Endometrial microvascular endothelial cells (primary cell): Measurements from ENCODE around the gene ARHGAP4. TPM values are rescaled to one million over a fixed set of nuclear protein-coding genes. Genes with fewer than 3 reads are reported as not detected.

Source experiments
- in situ Hi-C: cut with HindIII; loops from 2 replicates; pipeline ENCODE4 v1.10.0; 2017; ENCODE audit warnings: low sequenced_read_pairs, low pct_unique_long_range_greater_than_20kb; ENCODE audit errors: inconsistent ontology term
- total RNA-seq: library from RNA; depleted of rRNA; stranded (reverse); fragments of >200 nt; gene quantifications from one replicate; pipeline ENCODE4 v1.2.3, GENCODE V29; 2015; ENCODE audit errors: inconsistent ontology term

ARHGAP4 gene
- total RNA-seq, 1 donor from 2014 or later = 15.4 TPM

DNA sequence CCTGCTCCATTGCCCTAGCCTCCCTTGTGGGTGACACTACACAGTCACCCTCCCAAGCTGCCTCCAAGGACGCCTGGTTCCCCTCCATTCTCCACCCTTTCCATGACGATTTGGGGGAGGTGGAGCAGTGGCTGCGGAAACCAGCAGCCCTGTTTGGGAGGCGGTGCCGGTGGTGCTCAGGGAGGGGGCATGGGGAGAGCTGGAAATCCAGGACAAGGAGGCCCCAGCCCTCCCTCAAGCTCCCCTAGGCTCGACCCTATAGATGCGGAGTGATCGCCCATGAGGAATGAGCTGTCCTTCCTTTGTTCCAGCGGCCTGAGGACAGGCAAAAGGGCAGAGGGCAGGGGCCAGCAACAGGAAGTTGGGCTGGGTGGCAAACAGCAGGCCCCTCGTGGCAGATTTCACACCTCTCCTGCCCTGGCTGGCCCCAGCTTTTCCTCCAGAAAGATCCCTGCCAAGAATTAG lies 22.0 kb upstream of the ARHGAP4 start:
- in situ Hi-C loops = no loop called here

DNA sequence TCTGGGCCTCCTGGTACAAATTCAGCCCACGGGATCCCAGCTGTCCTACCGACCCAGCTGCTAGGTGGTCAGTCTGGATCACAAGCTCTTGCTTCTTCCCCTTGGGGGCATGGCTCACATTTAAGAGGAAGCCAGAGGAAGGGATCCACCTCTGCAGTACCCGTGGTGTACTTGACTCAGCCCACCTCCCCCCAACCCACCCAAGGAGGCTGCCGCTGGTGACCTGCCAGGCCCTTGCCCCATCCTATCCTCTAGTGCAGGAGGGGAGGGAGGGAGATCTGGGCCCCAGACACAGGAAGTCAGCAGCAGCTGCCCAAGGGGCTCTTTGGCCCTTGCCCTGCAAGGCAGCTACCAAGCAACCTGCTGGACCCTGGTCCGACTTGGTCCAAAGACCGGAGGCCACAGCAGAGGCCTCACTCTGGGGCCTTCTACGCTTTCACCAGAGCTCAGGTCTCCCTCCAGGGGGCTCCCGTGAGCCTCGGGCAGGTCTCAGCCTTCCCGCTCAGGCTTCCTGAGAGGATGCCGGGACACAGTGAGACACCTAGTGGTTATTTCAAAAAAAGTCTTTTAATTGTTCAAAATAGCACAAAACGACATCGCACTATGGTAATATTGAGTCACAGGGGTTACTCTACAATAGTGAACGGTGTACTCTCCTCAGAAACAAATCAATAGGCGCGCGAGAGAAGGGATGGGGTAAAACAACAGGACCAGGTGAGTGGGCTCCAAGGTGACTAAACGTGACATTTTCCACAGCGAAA lies 21.1 kb upstream of the ARHGAP4 start:
- in situ Hi-C loops = no loop called here

DNA sequence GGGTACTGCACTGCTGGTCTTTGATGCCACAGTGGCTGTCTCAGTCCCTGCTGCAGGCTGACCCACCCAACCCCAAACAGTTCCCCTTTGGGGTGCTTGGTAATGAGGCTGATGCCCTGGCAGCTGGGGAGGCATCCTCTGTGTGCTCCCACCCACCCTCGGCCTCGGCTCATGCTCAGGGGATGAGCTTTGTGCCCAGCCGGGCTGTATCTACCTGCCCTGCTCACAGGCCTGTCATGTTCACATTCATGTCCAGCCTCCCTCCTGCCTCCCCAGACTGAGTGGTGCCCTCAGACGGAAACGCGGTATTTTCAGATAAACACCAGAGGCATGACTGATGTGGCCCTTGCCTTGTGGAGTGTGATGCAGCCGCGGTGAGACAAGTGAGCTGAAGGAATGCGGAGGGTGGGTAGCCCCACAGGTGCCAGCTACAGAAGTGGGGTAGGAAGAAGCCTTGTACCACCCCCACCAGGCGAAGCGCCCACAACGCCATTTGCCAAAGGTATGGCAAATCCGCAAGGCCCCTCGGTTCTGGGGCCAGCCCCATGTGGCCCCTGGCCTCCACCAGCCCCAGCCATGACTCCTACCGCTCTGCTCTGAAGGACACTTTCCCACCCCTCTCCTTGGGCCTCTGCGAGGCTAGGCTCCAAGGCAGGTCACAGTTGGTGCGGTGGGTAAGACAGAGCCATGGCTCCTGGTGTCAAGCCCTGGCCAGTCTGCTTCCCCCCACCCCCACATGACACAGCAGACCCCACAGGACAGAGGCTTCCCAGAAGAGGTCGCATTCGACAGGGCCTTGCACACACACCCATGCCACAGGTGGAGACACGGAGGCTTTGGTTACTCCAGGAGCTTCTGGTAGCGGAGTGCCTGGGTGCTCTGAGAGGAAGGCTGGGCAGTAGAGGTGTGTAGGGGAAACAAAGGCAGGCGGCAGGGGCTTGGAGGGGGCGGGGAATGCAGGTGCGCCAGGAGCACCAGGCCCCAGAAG lies 20.2 kb upstream of the ARHGAP4 start:
- in situ Hi-C loops = no loop called here

DNA sequence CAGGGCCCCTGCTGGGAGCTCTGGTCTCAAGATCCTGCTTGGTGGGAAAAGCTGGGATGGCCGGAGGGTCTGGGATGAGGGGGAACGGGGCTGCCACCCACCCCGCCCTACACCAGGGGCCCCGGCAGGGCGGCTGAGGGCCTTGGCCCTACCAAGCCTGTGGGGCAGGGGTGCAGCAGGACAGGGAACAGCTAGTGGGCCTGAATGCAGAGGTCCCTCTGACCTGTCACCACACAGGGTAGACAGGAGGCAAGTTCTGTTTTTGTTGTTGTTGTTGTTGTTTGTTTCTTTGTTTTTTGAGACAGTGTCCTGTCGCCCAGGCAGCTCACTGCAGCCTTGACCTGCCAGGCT lies 18.7 kb upstream of the ARHGAP4 start:
- in situ Hi-C loops = no loop called here

DNA sequence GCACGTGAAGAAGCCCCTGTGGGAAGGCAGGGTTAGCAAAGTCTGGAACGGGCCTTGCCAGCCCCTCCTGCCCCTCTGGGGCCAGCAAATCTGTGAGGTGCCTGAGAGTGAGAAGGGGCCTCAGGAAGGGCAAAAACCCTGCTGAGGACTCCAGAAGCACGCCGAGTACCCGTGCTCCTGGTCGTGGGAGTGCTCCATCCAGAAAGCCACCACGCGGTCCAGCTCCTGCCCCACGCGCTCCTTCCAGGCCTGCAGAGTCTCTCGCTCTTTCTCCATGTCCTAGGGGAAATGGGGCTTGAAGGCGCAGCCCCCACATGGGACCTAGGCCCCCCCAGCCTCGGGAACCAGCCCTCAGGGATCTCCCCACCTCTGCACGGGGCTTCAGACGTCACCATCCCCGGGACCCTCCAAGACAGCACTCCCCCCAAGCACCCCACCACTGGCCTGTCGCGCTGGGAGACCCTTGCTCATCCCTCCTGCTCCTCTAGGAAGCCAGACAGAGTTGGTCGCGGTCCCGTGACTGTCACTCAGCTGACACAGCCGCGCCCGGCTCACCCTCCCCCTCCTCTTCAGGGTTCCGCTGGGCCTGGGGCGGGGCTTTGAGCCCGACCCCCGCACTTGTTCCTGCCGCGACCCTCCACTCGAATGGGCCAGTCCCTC lies 18.2 kb upstream of the ARHGAP4 start, which contains the start of gene RENBP:
RENBP (minus strand) TSS at position 504 of the 660 bp plus-strand sequence; CDS start at position 471, 33 bp downstream.
- in situ Hi-C loops = no loop called here

DNA sequence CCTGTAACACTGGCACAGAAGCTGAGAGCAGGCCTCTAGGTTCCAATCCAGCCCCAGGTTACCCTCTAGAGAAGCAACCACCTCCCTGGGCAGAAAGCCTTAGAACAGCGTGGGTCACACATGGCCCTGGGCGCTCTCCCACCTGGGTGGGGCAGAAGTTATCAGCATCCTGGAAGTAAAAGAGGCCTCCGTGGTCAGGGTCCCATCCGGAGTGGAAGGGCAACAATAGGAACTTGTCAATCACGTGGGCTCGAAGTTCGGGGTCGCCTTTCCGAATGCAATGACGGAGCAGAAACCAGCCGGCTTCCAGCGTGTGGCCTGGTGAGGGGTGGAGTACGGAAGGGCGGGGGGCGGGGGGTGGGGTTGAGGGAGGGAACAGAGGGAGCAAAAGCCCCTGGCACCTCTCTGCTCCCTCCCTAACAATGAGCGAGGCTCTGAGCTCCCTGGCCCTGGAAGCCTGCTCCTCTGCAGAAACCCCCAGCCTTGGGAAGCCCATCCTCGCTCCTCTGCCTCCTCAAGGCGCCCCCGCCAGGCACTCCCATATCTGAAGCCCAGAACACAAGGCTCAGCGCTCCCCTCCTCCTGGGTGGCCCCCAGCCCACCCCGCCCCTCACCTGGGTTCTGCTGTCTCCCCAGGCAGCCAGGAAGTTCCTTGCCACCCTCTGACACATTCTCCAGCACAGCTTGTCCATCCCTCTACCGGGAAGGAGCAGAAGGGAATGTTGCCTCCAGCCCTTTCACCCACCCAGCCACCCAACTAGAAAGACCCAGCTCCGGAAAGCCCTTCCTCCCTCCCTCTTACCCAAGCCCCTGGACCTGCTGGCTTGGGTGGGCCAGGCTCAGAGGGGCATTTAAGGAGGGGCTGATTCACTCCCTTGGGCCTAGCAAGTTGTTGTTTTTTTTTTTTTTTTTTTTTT lies 15.5 kb upstream of the ARHGAP4 start:
- in situ Hi-C loops = no loop called here

DNA sequence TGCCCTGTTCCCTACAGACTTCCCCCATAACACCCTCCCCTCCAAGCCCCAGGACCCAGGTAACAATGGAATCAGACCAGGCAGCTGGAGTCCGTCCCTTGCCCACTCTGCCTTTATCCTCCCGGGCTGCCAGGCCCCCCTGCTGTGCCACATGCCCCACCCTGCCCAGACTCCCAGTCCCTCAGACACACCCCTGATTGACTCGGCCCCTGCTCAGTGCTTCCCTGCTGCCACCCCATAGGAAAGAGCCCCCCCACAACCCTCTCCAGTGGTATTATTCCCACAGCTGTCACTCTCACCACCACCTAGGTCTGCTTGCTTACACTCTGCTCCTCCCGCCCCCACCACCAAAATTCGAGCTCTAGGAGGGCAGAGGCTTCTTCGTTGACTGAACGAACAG lies 13.5 kb upstream of the ARHGAP4 start:
- in situ Hi-C loops = no loop called here

DNA sequence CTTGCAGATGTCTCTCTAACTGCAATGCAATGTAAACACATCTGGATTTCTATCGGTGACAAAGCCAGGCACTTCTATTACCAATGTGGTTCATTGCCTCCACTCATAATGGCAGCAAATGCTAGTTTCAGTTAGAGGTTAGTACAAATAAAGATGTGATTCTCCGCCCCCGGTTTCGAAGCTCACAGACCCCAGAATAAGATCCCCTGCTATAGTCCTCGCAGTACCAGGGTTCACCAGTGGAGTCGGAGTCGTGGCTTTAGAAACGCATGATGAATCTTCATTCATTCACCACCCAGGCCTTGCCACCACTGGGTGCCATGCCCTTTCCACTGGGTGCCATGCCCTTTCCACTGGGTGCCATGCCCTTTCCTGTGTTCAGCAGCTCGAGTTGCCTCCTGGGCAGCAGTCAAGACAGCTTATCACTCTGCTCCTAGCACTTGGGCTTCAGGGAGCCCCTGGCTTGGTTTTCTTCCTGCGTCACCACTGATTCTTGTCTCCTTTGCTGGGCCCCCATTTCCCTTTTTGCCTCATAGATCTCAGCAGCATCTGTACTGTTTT lies 12.2 kb upstream of the ARHGAP4 start:
- in situ Hi-C loops = no loop called here

DNA sequence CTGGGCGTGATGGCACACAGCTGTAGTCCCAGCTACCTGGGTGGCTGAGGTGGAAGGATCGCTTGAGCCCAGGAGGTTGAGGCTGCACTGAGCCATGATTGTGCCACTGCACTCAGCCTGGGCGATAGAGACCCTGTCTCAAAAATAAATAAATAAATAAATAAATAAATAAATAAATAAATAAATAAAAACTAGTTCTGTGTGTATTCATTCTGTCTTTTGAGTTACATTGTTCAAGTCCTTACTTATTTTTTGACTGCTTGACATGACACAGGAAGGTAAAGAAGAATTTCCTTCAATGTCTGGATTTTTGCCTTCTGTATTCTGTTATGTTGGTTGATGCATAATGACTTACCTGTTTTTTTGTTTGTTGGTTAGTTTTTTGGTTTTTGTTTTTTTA lies 11.0 kb upstream of the ARHGAP4 start:
- in situ Hi-C loops = no loop called here

DNA sequence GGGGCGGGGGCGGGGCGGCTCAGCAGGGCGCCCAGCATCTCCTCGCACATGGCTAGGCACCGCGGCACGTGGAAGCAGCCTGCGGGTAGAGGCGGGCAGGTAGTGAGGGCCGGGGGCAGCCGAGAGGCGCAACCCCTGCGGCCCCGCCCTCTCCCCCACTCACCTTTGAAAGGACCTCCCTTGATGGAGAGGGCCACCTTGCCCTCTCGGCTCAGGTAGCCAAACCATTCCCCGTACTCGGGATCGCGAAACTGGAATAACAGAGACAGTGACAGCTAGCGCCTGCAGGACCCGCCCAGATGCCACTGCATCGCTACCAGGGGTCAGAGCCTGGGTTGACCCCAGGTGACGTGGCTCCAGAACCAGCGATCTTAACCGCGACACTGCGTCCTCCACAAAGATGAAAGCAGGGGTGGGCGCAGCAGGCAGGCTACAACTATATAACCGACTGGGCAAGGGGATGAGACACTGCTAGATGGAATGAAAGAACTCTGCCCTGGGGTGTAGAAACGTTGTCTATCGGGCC lies 9.3 kb upstream of the ARHGAP4 start:
- in situ Hi-C loops = no loop called here

DNA sequence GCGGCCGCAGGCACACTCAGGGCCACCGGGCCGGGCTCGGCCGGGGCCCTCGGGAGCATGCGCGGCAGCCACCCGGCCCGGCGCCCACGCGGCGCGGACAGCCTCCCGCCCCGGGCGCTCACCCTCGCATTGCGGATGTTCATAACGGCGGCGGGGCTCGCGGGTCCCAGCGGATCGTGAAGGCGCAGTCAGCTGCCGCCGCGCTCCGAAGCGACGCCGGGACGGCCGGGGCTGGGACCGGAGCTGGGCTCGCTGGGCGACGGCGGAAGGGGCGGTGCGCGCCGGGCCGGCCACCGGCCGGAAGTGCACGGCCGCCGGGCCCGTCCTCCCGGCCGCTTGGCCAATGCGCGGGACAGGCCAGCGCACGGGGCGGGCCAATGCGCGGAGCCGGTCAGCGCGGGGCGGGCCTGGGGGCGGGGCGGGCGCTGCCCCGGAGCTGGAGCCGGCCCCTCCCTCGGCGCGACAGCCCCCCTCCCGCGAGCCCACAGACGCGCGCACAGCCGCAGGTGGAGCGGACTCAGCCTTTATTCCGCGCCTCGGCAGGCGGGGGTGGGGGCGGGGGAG lies 8.8 kb upstream of the ARHGAP4 start, which contains the start of gene NAA10:
NAA10 (minus strand) TSS at position 276 of the 564 bp plus-strand sequence; CDS start at position 143, 133 bp downstream.
- in situ Hi-C loops = no loop called here

DNA sequence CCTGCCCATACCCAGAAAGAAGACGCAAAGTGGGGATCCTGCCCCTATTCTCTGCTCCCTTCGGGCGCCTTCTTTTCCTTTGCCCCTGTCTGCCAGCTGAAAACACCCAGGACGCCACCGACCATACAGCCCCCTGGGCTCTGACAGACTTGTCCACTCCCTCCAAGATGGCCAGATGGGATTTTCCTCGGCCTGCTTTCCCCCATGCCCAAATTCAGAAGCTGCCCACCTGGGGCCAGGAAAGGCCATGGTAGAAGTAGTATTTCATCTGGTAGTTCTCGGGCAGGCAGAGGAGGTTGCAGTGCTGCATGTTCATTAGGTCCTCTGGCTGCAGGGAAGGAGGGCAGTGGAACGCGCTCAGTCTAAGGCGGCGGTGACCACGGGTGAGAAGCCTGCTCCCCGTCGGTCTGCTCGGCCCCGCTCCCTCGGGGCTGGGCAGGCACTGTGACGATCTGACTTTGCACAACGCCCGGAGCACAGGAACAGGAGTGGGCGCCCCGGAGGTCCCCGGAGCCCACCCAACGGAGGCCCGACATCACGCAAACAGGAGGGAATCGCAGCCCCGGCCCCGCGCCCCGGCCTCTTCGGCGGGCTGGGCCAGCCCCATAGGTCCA lies 8.2 kb upstream of the ARHGAP4 start:
- in situ Hi-C loops = no loop called here

DNA sequence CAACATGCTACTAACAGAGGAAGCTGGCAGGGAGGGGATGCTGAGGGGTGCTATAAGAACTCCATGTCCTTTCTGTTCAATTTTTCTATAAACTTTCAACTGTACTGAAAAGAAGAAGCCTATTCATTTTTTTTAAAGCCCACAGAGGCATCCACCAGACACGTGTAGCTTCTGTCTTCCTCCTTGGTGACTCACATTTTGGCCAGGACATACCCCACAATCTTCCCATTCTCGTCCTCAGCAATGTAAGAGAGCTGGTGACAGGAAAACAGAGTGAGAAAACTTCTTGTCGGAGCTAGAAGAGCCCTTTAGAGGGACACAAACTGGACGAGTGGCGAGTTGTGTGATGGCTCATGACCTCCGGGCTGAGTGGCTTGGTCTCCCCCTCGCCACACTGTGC lies 7.7 kb upstream of the ARHGAP4 start:
- in situ Hi-C loops = no loop called here

DNA sequence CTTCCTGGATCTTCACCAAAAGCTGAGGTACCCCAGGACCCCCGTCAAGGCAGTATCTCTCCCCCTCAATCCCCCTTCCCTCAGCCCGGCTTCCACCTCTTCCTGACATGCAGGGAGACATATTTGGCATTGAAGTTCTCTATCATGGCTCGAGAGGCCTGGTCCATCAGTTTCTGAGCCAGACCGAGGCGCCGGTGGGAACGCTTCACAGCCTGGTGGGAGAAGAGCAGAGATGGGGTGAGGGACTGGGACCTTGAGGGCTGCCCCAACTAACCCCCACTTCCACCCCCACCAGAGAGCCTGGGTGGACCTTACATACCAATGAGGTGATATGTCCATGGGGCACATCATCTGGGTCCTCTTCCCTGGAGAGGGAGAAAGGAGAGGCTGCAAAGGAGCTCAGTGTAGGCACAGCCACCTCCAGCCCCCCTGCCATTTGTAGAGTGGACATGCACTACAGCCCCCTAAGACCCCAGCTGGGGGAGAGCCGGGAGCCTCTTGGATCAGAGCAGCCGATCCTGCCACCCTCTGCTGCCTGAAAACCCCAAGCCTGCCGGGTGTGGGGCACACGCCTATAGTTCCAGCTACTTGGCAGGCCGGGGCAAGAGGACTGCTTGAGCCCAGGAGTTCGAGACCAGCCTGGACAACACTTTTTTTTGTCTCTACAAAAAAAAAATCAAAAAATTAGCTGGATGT lies 6.3 kb upstream of the ARHGAP4 start:
- in situ Hi-C loops = no loop called here

DNA sequence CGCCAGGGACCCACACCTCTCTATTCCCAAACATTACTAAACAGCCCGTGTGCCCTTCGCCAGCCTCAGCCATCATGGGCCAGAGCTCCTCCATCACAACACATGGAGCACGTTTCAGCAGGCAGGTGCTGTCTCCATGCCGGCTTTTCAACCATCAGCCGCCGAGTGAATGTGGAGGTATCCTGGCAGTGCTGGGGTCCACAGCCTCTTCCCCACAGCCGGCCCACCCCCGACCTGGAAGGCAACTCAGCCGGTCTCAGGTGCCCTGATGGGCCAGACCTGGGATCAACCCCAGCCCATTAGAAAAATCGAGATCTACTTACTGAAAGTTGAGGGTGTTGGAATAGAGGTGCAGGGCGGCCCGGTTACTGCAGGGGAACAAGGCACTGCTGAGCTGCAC lies 5.7 kb upstream of the ARHGAP4 start:
- in situ Hi-C loops = no loop called here

DNA sequence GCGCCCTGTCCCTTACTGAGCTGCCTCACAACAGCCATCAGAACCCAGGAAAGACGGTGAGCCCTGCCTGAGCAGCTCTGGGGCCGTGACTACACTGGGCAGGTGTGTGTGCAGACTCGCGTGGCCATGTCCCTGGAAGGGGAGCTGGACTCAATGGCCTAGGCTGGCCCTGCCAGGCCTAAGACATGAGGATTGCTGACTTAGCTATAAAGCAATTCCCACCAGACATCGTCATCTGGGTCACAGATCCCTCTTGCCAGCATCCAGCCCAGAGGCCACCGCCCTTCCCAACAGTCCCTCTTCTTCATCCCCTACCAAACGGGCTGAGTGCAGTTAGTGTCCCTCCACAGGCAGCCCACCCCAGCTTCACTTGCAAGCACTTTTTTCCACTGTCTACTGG lies 5.1 kb upstream of the ARHGAP4 start:
- in situ Hi-C loops = no loop called here
